K562 (cell line): ENCODE data around the gene SNX19. TPM values are rescaled to one million over a fixed set of nuclear protein-coding genes. Genes with fewer than 3 reads are reported as not detected.

ENCODE experiments used
- ATAC-seq: fragments of 200-7000 bp; cut with Tn5 transposase; 3 replicates; pipeline ENCODE4 v1.9.1; 2020; ENCODE audit warnings: moderate library complexity
- BruUV-seq: library from RNA; stranded (reverse); fragments of 400-500 nt; replicated peaks from 2 replicates; lab custom pipeline; 2021; lab: Mats Ljungman, UMichigan
- CTCF ChIA-PET: fragments of 300-600 bp; formaldehyde crosslinking; extraction: SDS; loops from one replicate; lab custom pipeline; 2021; ENCODE audit warnings: low intra/inter-chr PET ratio; lab: Yijun Ruan, JAX
- POLR2A ChIA-PET: fragments of 300-600, 350-650 bp; sonication (Branson Sonifier 250); formaldehyde crosslinking; extraction: SDS; loops from one replicate; lab custom pipeline; 2021; ENCODE audit warnings: antibody characterized with exemption, inconsistent platforms; lab: Yijun Ruan, JAX
- DNase-seq, 4 experiments: peaks; one replicate each; pipeline versions ENCODE4 v3.0.0 to v3.0.0-alpha.2; 2011 to 2018; ENCODE audit warnings: low spot score in 3 of 4, mixed read lengths in 3 of 4; ENCODE audit errors: extremely low read depth in 1 of 4
- FAIRE-seq: peaks from 2 replicates; lab custom pipeline; 2011; peaks lifted over from hg19 to GRCh38; lab: Jason Lieb, UNC
- H2AFZ ChIP-seq: 2 replicates; pipeline ENCODE4 v1.6.0; 2011; ENCODE audit warnings: low read depth, low read length, control low read depth, inconsistent platforms
- H3K27ac ChIP-seq: fragments of 200-600 bp; 3 replicates; pipeline ENCODE4 v1.8.0; 2011; ENCODE audit warnings: low read depth, mild to moderate bottlenecking, control low read depth, inconsistent platforms, low read length, moderate library complexity, mixed read lengths; ENCODE audit errors: extremely low read depth
- H3K27me3 ChIP-seq, 2 experiments: fragments of 300-600 bp in 1 of 2; 2 replicates in 1 of 2; 3 replicates in 1 of 2; pipeline versions ENCODE4 v1.6.0 to v1.8.0; 2011; ENCODE audit warnings: inconsistent platforms in 2 of 2, low read length in 2 of 2, mild to moderate bottlenecking in 1 of 2, mixed read lengths in 1 of 2, moderate library complexity in 1 of 2; ENCODE audit not compliant: control insufficient read depth in 2 of 2, insufficient read depth in 2 of 2
- H3K36me3 ChIP-seq: fragments of 300-600 bp; 3 replicates; pipeline ENCODE4 v1.8.0; 2011; ENCODE audit warnings: mild to moderate bottlenecking, low read length, inconsistent platforms; ENCODE audit not compliant: control insufficient read depth, insufficient read depth
- H3K4me1 ChIP-seq, 2 experiments: fragments of 200-600 bp in 1 of 2; replicated peaks in 1 of 2; 2 replicates in 1 of 2; 3 replicates in 1 of 2; pipeline versions ENCODE4 v1.5.1 to v1.8.0; 2011; ENCODE audit warnings: inconsistent platforms in 2 of 2, low read length in 2 of 2, mild to moderate bottlenecking in 1 of 2, mixed read lengths in 1 of 2, moderate library complexity in 1 of 2; ENCODE audit not compliant: control insufficient read depth in 2 of 2, insufficient read depth in 2 of 2
- H3K4me2 ChIP-seq: 2 replicates; pipeline ENCODE4 v1.6.1; 2011; ENCODE audit warnings: low read length, control low read depth, inconsistent platforms, mixed read lengths; ENCODE audit not compliant: insufficient read depth
- H3K4me3 ChIP-seq: fragments of 200-600 bp; sonication (generic), shearing (Covaris generic); 2 replicates; pipeline ENCODE4 v1.5.1; 2016; ENCODE audit warnings: control low read depth, inconsistent platforms
- H3K79me2 ChIP-seq: fragments of 200-600 bp; 3 replicates; pipeline ENCODE4 v1.8.0; 2011; ENCODE audit warnings: low read length, inconsistent platforms; ENCODE audit not compliant: control insufficient read depth, insufficient read depth
- H3K9ac ChIP-seq, 2 experiments: 2 replicates each; pipeline versions ENCODE4 v1.6.0 to v1.6.1; 2011; ENCODE audit warnings: low read depth in 2 of 2, low read length in 2 of 2, control low read depth in 1 of 2, inconsistent platforms in 1 of 2, mild to moderate bottlenecking in 1 of 2, mixed read lengths in 1 of 2; ENCODE audit not compliant: insufficient read depth in 1 of 2
- H3K9me1 ChIP-seq: one replicate; pipeline ENCODE4 v1.6.0; 2011; ENCODE audit warnings: inconsistent platforms, mild to moderate bottlenecking, low read length, moderate library complexity; ENCODE audit not compliant: control insufficient read depth, insufficient read depth
- H3K9me3 ChIP-seq: replicated peaks from 2 replicates; pipeline ENCODE4 v1.5.1; 2011; ENCODE audit warnings: low read depth, low read length, inconsistent platforms; ENCODE audit not compliant: control insufficient read depth, insufficient read depth
- H4K20me1 ChIP-seq: replicated peaks from 2 replicates; pipeline ENCODE4 v1.6.1; 2011; ENCODE audit warnings: low read length, inconsistent platforms, mixed read lengths; ENCODE audit not compliant: control insufficient read depth, insufficient read depth
- BCL6 ChIP-seq: fragments of 250-450 bp; sonication (Bioruptor Pico); IDR thresholded peaks from 2 replicates; pipeline ENCODE4 v1.4.0; 2020
- ELF1 ChIP-seq: fragments of 200-800 bp; sonication (Bioruptor generic); IDR thresholded peaks from 2 replicates; pipeline ENCODE4 v1.6.1; 2016; ENCODE audit warnings: missing genetic modification characterization, missing compliant biosample characterization
- ELK1 ChIP-seq: sonication (generic); formaldehyde crosslinking; IDR thresholded peaks from 2 replicates; pipeline ENCODE4 v1.8.1; 2022; ENCODE audit warnings: missing genetic modification reagents
- KLF13 ChIP-seq: fragments of 450-650 bp; IDR thresholded peaks from 2 replicates; pipeline ENCODE4 v1.6.1; 2016; ENCODE audit warnings: missing genetic modification characterization, low read depth, mild to moderate bottlenecking, missing compliant biosample characterization, moderate library complexity, borderline replicate concordance
- KLF6 ChIP-seq: fragments of 250-450 bp; sonication (Bioruptor Pico); IDR thresholded peaks from 2 replicates; pipeline ENCODE4 v1.4.0; 2020; ENCODE audit warnings: mild to moderate bottlenecking, moderate library complexity, borderline replicate concordance
- MAX ChIP-seq: sonication (generic); formaldehyde crosslinking; IDR thresholded peaks from 2 replicates; pipeline ENCODE4 v1.9.0; 2022; ENCODE audit warnings: mild to moderate bottlenecking, missing genetic modification reagents
- MITF ChIP-seq: IDR thresholded peaks from 2 replicates; pipeline ENCODE4 v1.6.1; 2014; ENCODE audit warnings: antibody characterized with exemption
- NFE2 ChIP-seq: IDR thresholded peaks from 2 replicates; pipeline ENCODE4 v1.6.1; 2014; ENCODE audit warnings: antibody characterized with exemption, low read depth
- SETDB1 ChIP-seq: IDR thresholded peaks from one replicate; pipeline ENCODE4 v1.6.1; 2012; ENCODE audit warnings: low read length, control low read depth, inconsistent platforms
- WGBS: fragments of 100-300 bp; shearing (Covaris generic); methylation state at CpG from one replicate; pipeline ENCODE4 v1.1.6; 2016; ENCODE audit warnings: low coverage, mixed read lengths; ENCODE audit not compliant: insufficient coverage; ENCODE audit errors: missing lambda C conversion rate; 5-methylcytosine and 5-hydroxymethylcytosine counted together
- in situ Hi-C: fragments of 300-500 bp; cut with MboI; formaldehyde crosslinking; loops from 4 replicates; pipeline ENCODE4 v1.15.0; 2018; ENCODE audit warnings: inconsistent platforms, mixed read lengths
- intact Hi-C: fragments of 100-400 bp; cut with micrococcal nuclease; formaldehyde crosslinking; loops from 2 replicates; pipeline ENCODE4 v1.14.2; 2022
- polyA plus RNA-seq, 8 experiments: library from polyadenylated mRNA; depleted of rRNA in 4 of 8; stranded (reverse) in 5 of 8; unstranded in 3 of 8; fragments of >200 nt; fragmentation: Nextera tagmentation in 2 of 8; fragmentation: Illumina TruSeq in 1 of 8; extraction: Ambion mirVana in 2 of 8; extraction: Trizol in 1 of 8; gene quantifications; 2 replicates each; pipeline versions ENCODE4 v1.2.1 to v1.2.3, GENCODE V29; 2011 to 2014; ENCODE audit warnings: inconsistent platforms in 1 of 8, missing spikeins in 1 of 8
- total RNA-seq, 7 experiments: library from RNA; depleted of rRNA in 6 of 7; stranded (reverse); fragments of >200 nt in 6 of 7; fragmentation: Illumina TruSeq in 2 of 7; extraction: Trizol in 2 of 7; gene quantifications; 2 replicates each; pipeline versions ENCODE4 v1.2.1 to v1.2.3, GENCODE V29; 2011 to 2021; ENCODE audit warnings: low replicate concordance in 1 of 7

Gene SNX19
- total and polyA plus RNA-seq, 9 of the 15 experiments (the other 6 are each of a cell fraction or from before 2014, with no cell fraction given) = 2.2 to 31.3 (median 19.6) TPM

- H3K27ac ChIP-seq = no peak overlapping the region
- peaks cover 0 to 3% of the 10 kb centered on the region in 2 experiments; a peak in 1 of 5 replicates for H3K4me1 ChIP-seq
- no peak overlapping the region for H3K4me3 ChIP-seq
- intact Hi-C loops = no loop called here
- no peak overlapping the region for H2AFZ ChIP-seq
- CTCF ChIA-PET = interaction anchor here (1.6 to 8.7 kb wide), 2 partner anchors 426 to 647 kb away, joined by 5 to 259 read pairs; no protein-coding TSS in a partner anchor
- TF ChIP-seq KLF6 = no peak
- in situ Hi-C loops = loop anchor here (5.0 kb wide), 1 partner anchor 648 kb away; no protein-coding TSS in a partner anchor
- FAIRE-seq = no peak
- H3K36me3 ChIP-seq = no peaks in the 10 kb centered on the region
- BruUV-seq = no TSS peak
- no peaks in the 10 kb centered on the region for H3K9me3 ChIP-seq
- POLR2A ChIA-PET = no interaction called here
- DNase-seq = no peak
- no peak for ATAC-seq
- peaks cover 8% of the 10 kb centered on the region; the same call in 1 of the 2 replicates for H4K20me1 ChIP-seq
- no peaks in the 10 kb centered on the region for H3K9me1 ChIP-seq
- no peak overlapping the region for H3K9ac ChIP-seq
- 0% methylated on average over 1 of the region's 1 CpG for WGBS
- no peak overlapping the region for H3K4me2 ChIP-seq
- no peaks in the 10 kb centered on the region for H3K79me2 ChIP-seq
- peaks cover 4 to 9% of the 10 kb centered on the region in 2 experiments; a peak in 4 of 5 replicates for H3K27me3 ChIP-seq
Measured at GRCh38 chr11:130859886-130860285, 56.4 kb downstream of the SNX19 start.

GRCh38 chr11:130858215-130858614 is 58.1 kb downstream of the SNX19 start:
- in situ Hi-C loops (no loop called here), intact Hi-C loops (no loop called here)
- Histone ChIP-seq H3K4me3 (no peak overlapping the region), H3K9ac (no peak overlapping the region), H2AFZ (no peak overlapping the region), H3K4me1 (peaks cover 0 to 3% of the 10 kb centered on the region in 2 experiments; a peak in 1 of 5 replicates), H3K27ac (no peak overlapping the region), H3K79me2 (no peaks in the 10 kb centered on the region), H4K20me1 (peaks cover 8% of the 10 kb centered on the region; the same call in 1 of the 2 replicates), H3K27me3 (peaks cover 0 to 4% of the 10 kb centered on the region in 2 experiments; a peak in 2 of 5 replicates), H3K9me1 (no peaks in the 10 kb centered on the region), H3K9me3 (no peaks in the 10 kb centered on the region), H3K4me2 (no peak overlapping the region), H3K36me3 (no peaks in the 10 kb centered on the region)
- no TSS peak for BruUV-seq
- peak; percentile 65 for FAIRE-seq
- peak; percentile 52 to 79 (median 73) for DNase-seq
- ATAC-seq = 0 out of 3 replicates have a peak, but pooled peaks have one; percentile 21
- CTCF ChIA-PET = interaction anchor here (1.6 to 8.7 kb wide), 2 partner anchors 424 to 645 kb away, joined by 5 to 259 read pairs; no protein-coding TSS in a partner anchor
- 15% methylated on average over 2 of the region's 2 CpGs for WGBS
- POLR2A ChIA-PET = interaction anchor here (1.0 kb wide), 2 partner anchors 13 to 680 kb away, joined by 3 read pairs; no protein-coding TSS in a partner anchor
- TF ChIP-seq MAX (CRISPR knock-in tag) (no peak), ELK1 (CRISPR knock-in tag) (no peak), NFE2 (peak; percentile 27; the same call in 1 of the 2 replicates), BCL6 (CRISPR knock-in tag) (no peak), MITF (no peak), KLF13 (tag) (no peak), ELF1 (0 out of 2 replicates have a peak, but pooled peaks have one; percentile 21), SETDB1 (no peak)
